NT2/D1 (cell line): ENCODE results near the gene S100PBP.

Source experiments
- DNase-seq: peaks from one replicate; pipeline ENCODE4 v3.0.0-alpha.2; 2011; ENCODE audit warnings: low read depth, low spot score
- H3K27me3 ChIP-seq: 2 replicates; pipeline ENCODE4 v1.6.0; 2011; ENCODE audit warnings: mild to moderate bottlenecking; ENCODE audit not compliant: insufficient read length, insufficient read depth
- H3K36me3 ChIP-seq: 2 replicates; pipeline ENCODE4 v1.6.1; 2011; ENCODE audit warnings: mild to moderate bottlenecking, low read length, mixed read lengths; ENCODE audit not compliant: insufficient read depth, insufficient read length
- H3K4me1 ChIP-seq: 2 replicates; pipeline ENCODE4 v1.5.1; 2011; ENCODE audit not compliant: insufficient read depth, insufficient read length
- H3K4me3 ChIP-seq: 2 replicates; pipeline ENCODE4 v1.5.1; 2011; ENCODE audit warnings: low read depth; ENCODE audit not compliant: insufficient read length
- H3K9ac ChIP-seq: 2 replicates; pipeline ENCODE4 v1.6.0; 2011; ENCODE audit warnings: low read depth; ENCODE audit not compliant: insufficient read length
- H3K9me3 ChIP-seq: 2 replicates; pipeline ENCODE4 v1.5.1; 2011; ENCODE audit warnings: mild to moderate bottlenecking, low read length; ENCODE audit not compliant: insufficient read depth
- SUZ12 ChIP-seq: IDR thresholded peaks from 2 replicates; pipeline ENCODE4 v1.6.1; 2011; ENCODE audit not compliant: insufficient read length, insufficient read depth; ENCODE audit errors: extremely low read depth
- YY1 ChIP-seq: IDR thresholded peaks from 2 replicates; pipeline ENCODE4 v1.6.1; 2011; ENCODE audit not compliant: insufficient read length, insufficient read depth
- ZNF274 ChIP-seq: IDR thresholded peaks from 2 replicates; pipeline ENCODE4 v1.6.1; 2011; ENCODE audit warnings: mild to moderate bottlenecking, low read depth, low read length

Gene S100PBP

GRCh38 chr1:32906654-32907053 is 89.2 kb downstream of the S100PBP start:
- Histone ChIP-seq H3K9ac (no peak overlapping the region), H3K36me3 (no peaks in the 10 kb centered on the region), H3K4me3 (no peak overlapping the region), H3K9me3 (no peaks in the 10 kb centered on the region), H3K4me1 (no peaks in the 10 kb centered on the region), H3K27me3 (peaks cover 5% of the 10 kb centered on the region)
- DNase-seq, result no peak
- no peak for TF ChIP-seq YY1
- no peak for TF ChIP-seq SUZ12
- TF ChIP-seq ZNF274, result no peak

- Histone ChIP-seq H3K36me3 (no peaks in the 10 kb centered on the region), H3K9me3 (no peaks in the 10 kb centered on the region), H3K4me1 (no peaks in the 10 kb centered on the region), H3K9ac (no peak overlapping the region), H3K4me3 (no peak overlapping the region), H3K27me3 (peaks cover 2% of the 10 kb centered on the region)
- no peak for TF ChIP-seq YY1
- TF ChIP-seq SUZ12, result no peak
- no peak for TF ChIP-seq ZNF274
- DNase-seq, result no peak
Observed at GRCh38 chr1:32907435-32907834, 90.0 kb downstream of the S100PBP start.
